ENCODE data around the gene FAM118B.
"Not testable (repeated sequence)": the region's sequence is repeated elsewhere in the genome, so short reads cannot be mapped to it uniquely, and the experiment has no call there.

Gene FAM118B

GRCh38 chr11:126277780-126278179 is 66.2 kb downstream of the FAM118B start:
- peak; percentile 20 for DNase-seq

GRCh38 chr11:126279191-126279590 is 67.6 kb downstream of the FAM118B start:
- no peak for DNase-seq

DNA sequence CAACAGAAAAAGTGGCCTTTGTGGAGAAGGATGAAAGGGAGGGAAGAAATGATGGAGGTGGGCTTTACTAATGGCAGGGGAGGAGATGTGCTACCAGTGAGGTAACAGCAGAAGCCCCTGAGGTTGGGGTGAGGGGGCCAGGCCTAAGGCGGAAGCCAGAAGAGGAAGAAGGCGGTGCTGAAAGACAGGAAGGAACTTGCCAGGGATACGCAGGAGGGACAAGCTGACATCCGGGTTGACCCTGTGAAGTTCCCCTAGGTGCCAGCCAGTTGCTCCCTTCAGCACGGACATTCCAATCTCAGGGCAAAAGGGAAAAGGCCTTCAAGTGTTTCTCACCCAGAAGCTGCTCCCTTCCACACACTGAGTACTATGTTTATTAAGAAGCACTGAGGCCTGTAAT is 69.0 kb downstream of the FAM118B start:
- DNase-seq: no peak

DNA sequence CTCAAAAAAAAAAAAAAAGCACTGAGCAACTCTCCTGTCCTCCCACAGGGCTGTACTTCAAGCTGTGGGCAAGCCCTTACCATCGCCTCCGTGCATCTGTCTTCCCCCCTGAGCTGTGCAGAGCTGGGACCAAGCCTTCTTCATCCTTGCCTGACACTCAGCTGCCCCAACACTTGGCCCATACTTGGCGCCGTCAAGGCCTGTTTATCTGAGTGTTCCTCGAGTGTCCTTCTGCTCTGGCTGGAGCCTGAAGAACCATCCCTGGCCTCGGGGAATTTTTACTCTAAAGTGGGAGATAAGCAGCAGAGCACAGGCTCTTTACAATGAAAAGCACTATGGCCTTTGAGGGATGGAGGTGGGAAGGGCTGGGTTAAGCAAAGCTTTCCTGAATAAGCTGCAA is 69.7 kb downstream of the FAM118B start:
- no peak for DNase-seq

- no peak for DNase-seq
Measured at GRCh38 chr11:126281666-126282175, 70.1 kb downstream of the FAM118B start.

- no peak for DNase-seq
Measured at GRCh38 chr11:126282361-126282735, 70.8 kb downstream of the FAM118B start.

- peak; percentile 83 for DNase-seq
Measured at GRCh38 chr11:126282736-126283591, 71.4 kb downstream of the FAM118B start, which contains the start of gene TIRAP. TSS of gene TIRAP (plus strand) at chr11:126283093. CDS start at chr11:126290895, 7,802 bp downstream.

GRCh38 chr11:126284829-126285228 is 73.2 kb downstream of the FAM118B start:
- DNase-seq: peak; percentile 50

GRCh38 chr11:126288237-126288636 is 76.7 kb downstream of the FAM118B start:
- DNase-seq: no peak

GRCh38 chr11:126290887-126291286 is 79.3 kb downstream of the FAM118B start:
- no peak for DNase-seq

DNA sequence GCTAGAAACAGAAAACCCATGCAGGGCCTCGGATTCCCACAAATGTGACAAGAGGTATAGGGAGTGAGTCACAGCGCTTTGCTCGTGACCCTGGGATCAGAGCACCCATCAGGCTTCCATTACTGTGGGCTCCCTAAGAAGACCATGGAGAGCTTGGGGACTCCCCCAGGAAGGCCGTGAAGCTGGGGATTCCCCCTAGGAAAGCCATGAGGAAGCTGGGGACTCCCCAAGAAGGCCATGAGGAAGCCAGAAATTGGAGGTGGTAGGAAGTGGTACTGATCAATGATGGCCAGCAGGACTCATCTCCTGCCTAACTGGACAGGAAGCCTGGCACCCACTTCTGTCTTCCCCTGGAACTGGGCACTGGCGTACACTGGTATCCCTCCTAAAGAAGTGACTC is 82.1 kb downstream of the FAM118B start:
- no peak for DNase-seq

GRCh38 chr11:126297004-126297403 is 85.4 kb downstream of the FAM118B start:
- no peak for DNase-seq

DNA sequence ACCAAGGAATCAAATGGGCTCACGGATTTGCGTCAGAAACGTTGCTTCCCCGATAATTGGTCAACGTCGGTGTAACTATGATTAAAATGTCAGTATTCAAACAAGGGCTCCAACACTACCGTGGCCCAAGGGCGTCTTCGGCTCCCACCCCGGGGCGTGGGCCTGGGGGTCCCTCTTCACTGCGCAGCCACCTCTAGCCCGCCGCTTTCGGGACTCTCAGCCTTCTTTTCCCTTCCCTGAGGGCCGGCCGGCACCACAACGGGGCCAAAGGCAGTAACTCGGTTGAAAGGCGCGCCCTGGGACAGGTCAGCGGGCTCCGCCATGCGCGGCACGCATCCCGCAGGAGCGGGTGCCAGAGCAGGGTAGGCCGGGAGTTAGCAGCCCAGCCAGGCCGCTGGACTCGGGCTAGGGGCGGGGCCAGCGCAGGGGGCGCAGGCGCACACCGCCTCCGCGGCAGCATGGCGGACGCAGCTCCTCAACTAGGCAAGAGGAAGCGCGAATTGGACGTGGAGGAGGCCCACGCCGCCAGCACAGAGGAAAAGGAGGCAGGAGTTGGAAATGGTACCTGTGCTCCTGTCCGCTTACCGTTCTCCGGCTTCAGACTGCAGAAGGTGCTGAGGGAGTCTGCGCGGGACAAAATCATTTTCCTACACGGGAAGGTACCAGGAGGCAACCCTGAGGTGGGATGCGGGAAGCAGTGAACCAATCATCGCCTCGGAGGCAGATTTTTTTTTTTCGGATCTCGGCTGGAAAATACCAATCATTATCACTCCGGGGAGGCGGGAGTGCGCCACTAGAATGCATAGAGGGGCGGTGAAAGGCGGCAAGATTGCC is 92.3 kb downstream of the FAM118B start, which contains the start of gene DCPS:
Gene DCPS (plus strand): TSS at position 438 of the 834 bp plus-strand sequence. CDS start 21 bp downstream, at position 459.
- DNase-seq: peak; percentile 96

- no peak for DNase-seq
Measured at GRCh38 chr11:126304457-126305075, 93.0 kb downstream of the FAM118B start.

DNA sequence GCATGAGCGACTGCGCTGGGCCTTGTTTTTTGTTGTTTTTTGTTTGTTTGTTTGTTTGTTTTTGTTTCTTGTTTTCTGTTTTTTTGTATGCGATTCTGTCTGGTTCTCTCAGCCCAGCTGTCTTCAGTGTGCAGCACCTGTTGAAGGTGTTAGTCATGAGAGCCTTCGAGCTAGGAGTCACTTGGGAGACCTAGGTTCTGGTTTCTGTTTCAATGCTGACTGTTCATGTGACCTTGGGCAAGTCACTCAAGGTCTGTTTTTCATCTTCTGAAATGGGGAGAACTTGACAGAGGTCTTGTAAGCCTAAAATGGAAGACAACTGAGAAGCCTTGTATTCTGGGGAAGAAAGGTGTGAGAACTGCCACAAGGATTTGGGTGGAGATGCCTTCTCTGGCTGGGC is 94.1 kb downstream of the FAM118B start:
- DNase-seq: no peak

GRCh38 chr11:126307706-126308105 is 96.1 kb downstream of the FAM118B start:
- peak; percentile 63 for DNase-seq

DNA sequence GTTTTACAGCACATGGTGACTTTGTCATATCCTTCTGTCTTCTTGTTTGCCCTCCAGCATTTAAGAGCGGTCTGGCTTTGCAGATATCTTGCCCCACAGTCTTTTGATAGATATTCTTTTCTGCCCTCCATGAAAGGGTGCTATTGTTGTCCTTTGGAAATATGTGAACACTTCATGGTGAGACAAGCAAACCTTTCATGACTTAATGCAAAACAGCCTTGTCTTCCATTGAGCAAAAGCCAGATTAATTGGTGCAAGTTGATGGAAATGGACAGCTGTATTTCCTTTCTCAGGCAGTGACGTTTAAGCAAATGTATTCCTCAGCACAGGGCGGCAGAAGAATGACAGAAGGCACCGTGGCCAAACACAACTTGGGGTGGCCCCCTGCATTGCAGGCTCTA is 96.7 kb downstream of the FAM118B start:
- DNase-seq: peak; percentile 31

DNA sequence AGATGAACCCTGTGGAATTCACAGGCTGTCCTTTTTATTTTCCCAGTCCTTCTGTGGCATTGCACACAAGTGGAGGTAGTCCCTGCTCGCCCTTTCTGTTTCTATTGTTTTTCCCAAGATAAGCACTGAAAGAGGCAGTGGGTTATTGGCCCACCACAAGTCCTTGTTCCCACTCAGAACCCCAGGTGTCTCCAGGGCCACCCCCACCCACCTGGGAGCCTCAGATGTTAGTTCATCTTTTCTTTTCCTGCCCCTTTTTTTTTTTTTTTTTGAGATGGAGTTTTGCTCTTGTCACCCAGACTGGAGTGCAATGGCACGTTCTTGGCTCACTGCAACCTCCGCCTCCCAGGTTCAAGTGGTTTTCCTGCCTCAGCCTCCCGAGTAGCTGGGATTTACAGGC is 97.2 kb downstream of the FAM118B start:
- DNase-seq: not testable (repeated sequence)

DNA sequence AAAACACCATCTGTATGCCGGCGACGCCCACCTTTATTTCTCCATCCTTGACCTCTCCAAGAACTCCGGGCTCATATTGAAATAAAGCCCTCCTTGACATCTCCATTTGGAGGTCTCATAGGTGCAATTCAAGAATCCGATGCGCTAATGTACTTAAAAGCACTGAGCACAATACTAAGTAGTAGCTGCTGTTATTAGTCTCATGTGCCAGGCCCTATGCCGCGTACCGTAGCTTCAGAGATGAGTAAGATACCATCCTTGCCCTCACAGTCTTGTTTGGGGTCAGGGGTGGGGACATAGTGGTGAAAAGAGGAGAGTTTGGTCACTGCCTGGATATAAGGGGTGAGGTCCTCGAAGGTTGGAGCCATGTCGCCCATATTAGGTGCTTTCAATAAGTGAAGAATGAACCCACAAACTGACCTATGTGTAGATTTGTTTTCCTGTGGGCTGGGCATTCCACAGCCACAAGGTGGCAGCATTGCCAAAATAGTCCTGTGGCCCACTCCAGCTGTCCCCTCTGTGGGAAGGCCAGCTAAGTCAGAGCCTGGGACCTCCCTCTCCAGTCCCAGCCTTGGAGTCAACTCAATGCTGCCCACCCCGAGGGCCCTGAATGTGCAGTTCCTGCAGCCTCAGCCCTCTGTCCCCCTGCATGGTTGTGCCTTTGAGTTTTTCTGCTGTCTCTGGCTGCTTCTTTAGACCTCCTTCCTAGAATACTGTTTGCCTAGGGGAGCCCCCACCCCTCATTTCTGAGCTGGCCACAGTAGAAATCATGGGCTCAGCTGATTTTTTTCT is 98.8 kb downstream of the FAM118B start:
- DNase-seq: peak; percentile 91

DNA sequence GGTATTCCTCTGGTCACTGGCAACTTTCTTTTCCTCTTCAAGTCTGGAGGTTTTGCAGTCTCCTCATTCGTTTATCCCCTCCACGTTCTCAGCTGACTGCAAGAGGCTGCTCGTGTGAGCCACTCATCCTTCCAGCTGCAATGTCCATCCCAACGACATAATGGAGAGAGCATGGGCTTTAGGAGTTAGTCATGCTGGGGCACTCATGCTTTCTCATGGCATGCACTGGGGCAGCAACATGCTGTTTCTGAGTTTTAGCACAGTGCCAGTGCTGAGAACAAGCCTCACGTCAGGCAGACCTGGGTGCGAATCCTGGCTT is 99.4 kb downstream of the FAM118B start:
- no peak for DNase-seq

- DNase-seq: no peak
Measured at GRCh38 chr11:126311401-126312291, 100.1 kb downstream of the FAM118B start.
